ENCODE results near the gene AUTS2. TPM values are rescaled to one million over a fixed set of nuclear protein-coding genes. Genes with fewer than 3 reads are reported as not detected.

Gene AUTS2
- total RNA-seq: 10 to 100 TPM; 18.6 to 54.8 (median 32.3) TPM
- 10 to 100 TPM in 1 of 3 donors, 1 to 10 TPM in 2; 6.1 to 10.2 (median 6.9) TPM for polyA plus RNA-seq
- long read RNA-seq, donor 1, partial matches to known transcripts: 0 of 1 reads
- long read RNA-seq, donor 1, other reads (novel, unspliced or antisense): 0 of 1 reads
- long read RNA-seq, donor 2, partial matches to known transcripts: 0 of 2 reads
- long read RNA-seq, donor 2, other reads (novel, unspliced or antisense): 0 of 2 reads

DNA sequence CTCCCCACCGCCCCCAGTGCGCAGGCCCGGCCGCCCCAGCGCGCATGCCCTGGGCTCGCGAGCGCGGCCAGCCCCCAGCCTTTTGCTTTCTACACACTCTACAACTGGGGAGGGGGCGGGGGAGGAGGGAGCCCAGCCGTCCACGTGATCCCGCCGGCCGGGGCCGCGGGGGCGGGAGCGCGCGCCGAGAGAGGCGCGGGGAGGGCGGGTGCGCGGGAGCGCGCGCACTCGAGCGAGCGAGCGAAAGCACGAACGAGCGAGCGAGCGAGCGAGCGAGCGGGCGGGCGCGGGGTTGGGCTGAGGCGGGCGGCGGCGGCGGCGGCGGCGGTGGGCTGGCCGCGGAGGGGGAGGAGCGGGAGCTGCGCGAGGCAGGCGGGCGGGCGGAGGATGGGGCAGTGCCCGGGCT lies at the start of gene AUTS2:
AUTS2 (plus strand) TSS at position 395 of the 406 bp plus-strand sequence. CDS start 1,179 bp downstream, outside the sequence.
- Histone ChIP-seq H3K27ac (peak within 1 kb of the TSS; percentile 60 to 82 (median 80)), H3K4me1 (peaks cover 0 to 48% (median 27%) of the 10 kb centered on the region in 6 donors), H3K9me3 (no peaks in the 10 kb centered on the region), H3K36me3 (no peaks in the 10 kb centered on the region), H3K4me3 (peak within 1 kb of the TSS; percentile 63 to 91 (median 74)), H3K27me3 (replicated peaks in 1 of 7) (peaks cover 0 to 50% (median 8%) of the 10 kb centered on the region in 7 donors)
- WGBS, 5 donors: 0 to 2% (median 1%) methylated on average over 4 to 63 of the region's 63 CpGs
- intact Hi-C loops (cut with DNase I; ENCODE audit: low total_unique reads): no loop called here
- DNase-seq: peak; percentile 93
- no peak for TF ChIP-seq POLR2A (IDR thresholded peaks at IDR 0.05)
- peak in 1 of 3 donors; percentile 26 for TF ChIP-seq POLR2AphosphoS5 (IDR thresholded peaks at IDR 0.05)
- TF ChIP-seq, protein P1, sequence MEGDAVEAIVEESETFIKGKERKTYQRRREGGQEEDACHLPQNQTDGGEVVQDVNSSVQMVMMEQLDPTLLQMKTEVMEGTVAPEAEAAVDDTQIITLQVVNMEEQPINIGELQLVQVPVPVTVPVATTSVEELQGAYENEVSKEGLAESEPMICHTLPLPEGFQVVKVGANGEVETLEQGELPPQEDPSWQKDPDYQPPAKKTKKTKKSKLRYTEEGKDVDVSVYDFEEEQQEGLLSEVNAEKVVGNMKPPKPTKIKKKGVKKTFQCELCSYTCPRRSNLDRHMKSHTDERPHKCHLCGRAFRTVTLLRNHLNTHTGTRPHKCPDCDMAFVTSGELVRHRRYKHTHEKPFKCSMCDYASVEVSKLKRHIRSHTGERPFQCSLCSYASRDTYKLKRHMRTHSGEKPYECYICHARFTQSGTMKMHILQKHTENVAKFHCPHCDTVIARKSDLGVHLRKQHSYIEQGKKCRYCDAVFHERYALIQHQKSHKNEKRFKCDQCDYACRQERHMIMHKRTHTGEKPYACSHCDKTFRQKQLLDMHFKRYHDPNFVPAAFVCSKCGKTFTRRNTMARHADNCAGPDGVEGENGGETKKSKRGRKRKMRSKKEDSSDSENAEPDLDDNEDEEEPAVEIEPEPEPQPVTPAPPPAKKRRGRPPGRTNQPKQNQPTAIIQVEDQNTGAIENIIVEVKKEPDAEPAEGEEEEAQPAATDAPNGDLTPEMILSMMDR (IDR thresholded peaks at IDR 0.05 in 8 of 11, conservative IDR thresholded peaks at IDR 0.05 in 3 of 11): no peak

DNA sequence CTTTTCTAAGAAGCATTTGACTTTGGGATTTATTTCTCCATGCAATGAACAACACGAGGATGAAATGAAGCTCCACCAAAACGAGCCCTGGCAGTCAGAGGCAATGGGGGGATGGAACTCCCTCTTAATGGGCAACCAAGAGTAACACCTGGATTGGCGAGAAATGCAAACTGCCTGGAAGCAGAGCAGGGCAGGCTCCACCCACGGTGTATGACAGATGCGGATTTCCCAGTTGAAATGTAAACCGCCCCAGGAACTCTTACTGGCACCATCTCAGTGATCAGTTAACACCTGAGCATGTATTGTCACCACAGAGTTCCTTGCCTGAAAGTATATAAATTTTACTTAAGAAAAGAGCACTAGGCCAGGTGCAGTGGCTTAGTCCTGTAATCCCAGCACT lies 47.3 kb upstream of the AUTS2 start:
- H3K4me3 ChIP-seq: no peak overlapping the region
- WGBS, 5 donors: 77 to 92% (median 87%) methylated on average over 6 of the region's 6 CpGs
- no peak overlapping the region for H3K27ac ChIP-seq
- no peaks in the 10 kb centered on the region for H3K9me3 ChIP-seq
- peak; percentile 4 for DNase-seq
- H3K4me1 ChIP-seq: no peaks in the 10 kb centered on the region
- H3K27me3 ChIP-seq (replicated peaks in 1 of 7): peaks cover 0 to 21% (median 0%) of the 10 kb centered on the region in 7 donors
- TF ChIP-seq, protein P1 (IDR thresholded peaks at IDR 0.05 in 8 of 11, conservative IDR thresholded peaks at IDR 0.05 in 3 of 11): no peak
- no peak for TF ChIP-seq POLR2A (IDR thresholded peaks at IDR 0.05)
- intact Hi-C loops (cut with DNase I; ENCODE audit: low total_unique reads): no loop called here
- H3K36me3 ChIP-seq: no peaks in the 10 kb centered on the region

DNA sequence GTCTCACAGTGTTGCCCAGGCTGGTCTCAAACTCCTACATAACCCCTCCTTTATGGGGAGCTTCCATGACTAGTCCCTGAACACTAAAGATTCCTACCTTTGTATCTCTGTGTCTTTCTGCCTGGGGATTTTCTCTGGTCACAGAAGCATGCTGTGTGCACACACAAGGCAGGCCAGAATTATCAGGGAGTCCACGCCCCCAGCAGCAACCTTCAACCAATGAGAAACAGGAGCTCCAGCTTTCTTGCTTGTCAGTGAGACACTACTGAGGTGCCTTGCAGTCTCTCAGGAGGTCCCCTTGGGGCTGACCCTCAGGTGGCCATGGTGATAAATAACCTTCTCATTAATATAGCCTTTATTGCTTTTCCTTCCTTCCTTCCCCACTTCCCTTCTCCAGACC lies 45.1 kb upstream of the AUTS2 start:
- intact Hi-C loops (cut with DNase I; ENCODE audit: low total_unique reads): no loop called here
- Histone ChIP-seq H3K27ac (no peak overlapping the region), H3K4me1 (no peaks in the 10 kb centered on the region), H3K36me3 (no peaks in the 10 kb centered on the region), H3K4me3 (no peak overlapping the region), H3K27me3 (replicated peaks in 1 of 7) (peaks cover 0 to 16% (median 0%) of the 10 kb centered on the region in 7 donors), H3K9me3 (no peaks in the 10 kb centered on the region)
- 63 to 88% (median 65%) methylated on average over 1 of the region's 1 CpG for WGBS, 5 donors
- DNase-seq: no peak
- TF ChIP-seq POLR2A (IDR thresholded peaks at IDR 0.05): no peak
- no peak for TF ChIP-seq POLR2AphosphoS5 (IDR thresholded peaks at IDR 0.05)
- TF ChIP-seq, protein P1 (IDR thresholded peaks at IDR 0.05 in 8 of 11, conservative IDR thresholded peaks at IDR 0.05 in 3 of 11): no peak

DNA sequence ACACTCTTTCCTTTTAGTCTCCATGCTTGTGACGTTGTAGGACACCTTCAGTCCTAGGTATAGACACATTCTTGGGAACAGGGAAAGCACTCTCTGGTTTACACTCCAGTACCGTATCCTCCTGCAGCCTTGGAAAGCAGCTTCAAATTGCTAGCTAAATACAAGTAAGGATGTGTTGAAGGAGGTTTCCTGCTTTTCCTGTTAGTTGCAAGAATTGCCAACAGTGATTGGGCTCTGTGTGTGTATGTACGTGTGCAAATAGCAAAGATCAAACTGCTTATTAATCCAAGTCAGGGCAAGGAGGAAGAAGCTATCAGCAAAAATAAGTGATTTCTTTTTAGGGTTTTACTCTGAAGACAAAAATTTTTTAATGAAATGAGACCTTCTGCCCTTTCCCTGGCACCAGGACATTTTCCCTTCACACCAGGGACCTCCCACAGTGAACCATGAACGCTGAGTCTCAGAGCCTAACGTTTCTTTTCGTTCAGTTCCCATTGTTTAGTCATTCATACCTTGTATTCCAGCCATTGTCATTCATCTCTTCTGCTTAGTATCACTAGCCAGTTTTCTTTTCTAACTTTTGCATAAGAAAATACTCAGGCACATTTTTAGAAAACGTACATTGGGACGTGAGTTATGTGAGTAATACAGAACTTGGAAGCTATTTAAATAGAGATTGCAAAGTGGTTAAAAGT lies 36.9 kb upstream of the AUTS2 start:
- Histone ChIP-seq H3K36me3 (no peaks in the 10 kb centered on the region), H3K27me3 (replicated peaks in 1 of 7) (peaks cover 0 to 5% (median 0%) of the 10 kb centered on the region in 7 donors), H3K9me3 (no peaks in the 10 kb centered on the region), H3K4me1 (no peaks in the 10 kb centered on the region), H3K4me3 (no peak overlapping the region), H3K27ac (no peak overlapping the region)
- intact Hi-C loops (cut with DNase I; ENCODE audit: low total_unique reads): no loop called here
- no peak for DNase-seq
- WGBS, 5 donors: 59 to 74% (median 65%) methylated on average over 8 of the region's 8 CpGs
- TF ChIP-seq POLR2A (IDR thresholded peaks at IDR 0.05): no peak
- no peak for TF ChIP-seq POLR2AphosphoS5 (IDR thresholded peaks at IDR 0.05)
- TF ChIP-seq, protein P1 (IDR thresholded peaks at IDR 0.05 in 8 of 11, conservative IDR thresholded peaks at IDR 0.05 in 3 of 11): no peak

Measured in spleen (tissue), 13 donors.